ENCODE results near the gene LMOD2. TPM values are rescaled to one million over a fixed set of nuclear protein-coding genes. Genes with fewer than 3 reads are reported as not detected.

LMOD2 gene
- total and polyA plus RNA-seq, 10 of the 15 experiments (the other 5 are each of a cell fraction or from before 2014, with no cell fraction given): not detected

GRCh38 chr7:123669485-123669884 is 13.8 kb downstream of the LMOD2 start:
- ATAC-seq: no peak
- 75% methylated on average over 7 of the region's 7 CpGs for WGBS (ENCODE audit: insufficient coverage, insufficient replicate concordance, low lambda C conversion rate, missing lambda C conversion rate)
- intact Hi-C loops (cut with micrococcal nuclease; ENCODE audit: unreplicated experiment) (no loop called here), in situ Hi-C loops (cut with MboI) (no loop called here)
- no peaks in the 10 kb centered on the region for H3K27me3 ChIP-seq (replicated peaks in 1 of 2; ENCODE audit: control insufficient read depth in 2 of 2, insufficient read depth in 2 of 2, low read length in 1 of 2)
- no peaks in the 10 kb centered on the region for H3K4me1 ChIP-seq (ENCODE audit: control insufficient read depth, insufficient read depth, low read length)
- BruUV-seq (replicated peaks): no TSS peak
- H3K4me2 ChIP-seq (ENCODE audit: control insufficient read depth, insufficient read depth): no peak overlapping the region
- no peaks in the 10 kb centered on the region for H3K79me2 ChIP-seq (ENCODE audit: control insufficient read depth, insufficient read depth, low read length)
- ChIA-PET SMC1A (ENCODE audit: uncharacterized antibody, unreplicated experiment) (no interaction called here), POLR2A (no interaction called here), RAD21 (ENCODE audit: unreplicated experiment) (no interaction called here), CTCF (interaction anchor here (0.6 to 1.4 kb wide), 3 partner anchors 32 to 297 kb away, joined by 3 to 4 read pairs (median 3); no protein-coding TSS in a partner anchor)
- H3K4me3 ChIP-seq: no peak overlapping the region
- no peak for FAIRE-seq
- no peak overlapping the region for H2AFZ ChIP-seq (ENCODE audit: control insufficient read depth, low read depth, low read length)
- no peaks in the 10 kb centered on the region for H3K36me3 ChIP-seq (ENCODE audit: control insufficient read depth in 2 of 2, insufficient read depth in 2 of 2, low read length in 1 of 2)
- DNase-seq (ENCODE audit: low read depth, low spot score): no peak
- H3K27ac ChIP-seq (ENCODE audit: control insufficient read depth, insufficient read depth): no peak overlapping the region
- H3K9me3 ChIP-seq (replicated peaks; ENCODE audit: control insufficient read depth, insufficient read depth, low read length): no peaks in the 10 kb centered on the region
- no peaks in the 10 kb centered on the region for H4K20me1 ChIP-seq (ENCODE audit: control insufficient read depth, insufficient read depth)
- H3K9ac ChIP-seq (ENCODE audit: control insufficient read depth, insufficient read depth, low read length): no peak overlapping the region
- TF ChIP-seq WRNIP1 (IDR thresholded peaks at IDR 0.05; ENCODE audit: borderline replicate concordance, low read depth, low read length) (no peak), ZNF622 (IDR thresholded peaks at IDR 0.05) (no peak), YBX1 (IDR thresholded peaks at IDR 0.05) (no peak), POLR2AphosphoS5 (IDR thresholded peaks at IDR 0.05; ENCODE audit: low read length) (no peak), MTA2 (IDR thresholded peaks at IDR 0.05; ENCODE audit: low read depth) (no peak), SRF (IDR thresholded peaks at IDR 0.05; ENCODE audit: low read depth in 2 of 2, low read length in 2 of 2) (no peak), EZH2 (IDR thresholded peaks at IDR 0.05; ENCODE audit: borderline replicate concordance, control insufficient read depth, low read depth, low read length) (no peak), TCF12 (IDR thresholded peaks at IDR 0.05; ENCODE audit: low read depth, low read length) (no peak), YY1 (IDR thresholded peaks at IDR 0.05; ENCODE audit: low read depth, low read length) (no peak), EED (IDR thresholded peaks at IDR 0.05; ENCODE audit: low read depth) (no peak), RAD21 (IDR thresholded peaks at IDR 0.05; ENCODE audit: insufficient read depth, low read depth, low read length) (no peak), ZNF217 (IDR thresholded peaks at IDR 0.05) (no peak), PRDM15 (CRISPR knock-in tag; IDR thresholded peaks at IDR 0.05) (no peak), NFYA (IDR thresholded peaks at IDR 0.05; ENCODE audit: borderline replicate concordance, low read depth, low read length) (no peak), MYC (IDR thresholded peaks at IDR 0.05; ENCODE audit: insufficient read depth, insufficient read length, insufficient replicate concordance, low read length, severe bottlenecking) (no peak), ATF3 (IDR thresholded peaks at IDR 0.05; ENCODE audit: borderline replicate concordance, extremely low read depth, low read depth, low read length) (no peak), PBX3 (IDR thresholded peaks at IDR 0.05; ENCODE audit: insufficient replicate concordance, low read depth, low read length) (no peak)
- TF ChIP-seq, protein P1, sequence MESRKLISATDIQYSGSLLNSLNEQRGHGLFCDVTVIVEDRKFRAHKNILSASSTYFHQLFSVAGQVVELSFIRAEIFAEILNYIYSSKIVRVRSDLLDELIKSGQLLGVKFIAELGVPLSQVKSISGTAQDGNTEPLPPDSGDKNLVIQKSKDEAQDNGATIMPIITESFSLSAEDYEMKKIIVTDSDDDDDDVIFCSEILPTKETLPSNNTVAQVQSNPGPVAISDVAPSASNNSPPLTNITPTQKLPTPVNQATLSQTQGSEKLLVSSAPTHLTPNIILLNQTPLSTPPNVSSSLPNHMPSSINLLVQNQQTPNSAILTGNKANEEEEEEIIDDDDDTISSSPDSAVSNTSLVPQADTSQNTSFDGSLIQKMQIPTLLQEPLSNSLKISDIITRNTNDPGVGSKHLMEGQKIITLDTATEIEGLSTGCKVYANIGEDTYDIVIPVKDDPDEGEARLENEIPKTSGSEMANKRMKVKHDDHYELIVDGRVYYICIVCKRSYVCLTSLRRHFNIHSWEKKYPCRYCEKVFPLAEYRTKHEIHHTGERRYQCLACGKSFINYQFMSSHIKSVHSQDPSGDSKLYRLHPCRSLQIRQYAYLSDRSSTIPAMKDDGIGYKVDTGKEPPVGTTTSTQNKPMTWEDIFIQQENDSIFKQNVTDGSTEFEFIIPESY (IDR thresholded peaks at IDR 0.05): no peak

All from GM12878 (cell line).